ENCODE measurements around the gene MCTS1.
"Not testable (repeated sequence)": the region's sequence is repeated elsewhere in the genome, so short reads cannot be mapped to it uniquely, and the experiment has no call there.

Gene MCTS1, protein sequence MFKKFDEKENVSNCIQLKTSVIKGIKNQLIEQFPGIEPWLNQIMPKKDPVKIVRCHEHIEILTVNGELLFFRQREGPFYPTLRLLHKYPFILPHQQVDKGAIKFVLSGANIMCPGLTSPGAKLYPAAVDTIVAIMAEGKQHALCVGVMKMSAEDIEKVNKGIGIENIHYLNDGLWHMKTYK

DNA sequence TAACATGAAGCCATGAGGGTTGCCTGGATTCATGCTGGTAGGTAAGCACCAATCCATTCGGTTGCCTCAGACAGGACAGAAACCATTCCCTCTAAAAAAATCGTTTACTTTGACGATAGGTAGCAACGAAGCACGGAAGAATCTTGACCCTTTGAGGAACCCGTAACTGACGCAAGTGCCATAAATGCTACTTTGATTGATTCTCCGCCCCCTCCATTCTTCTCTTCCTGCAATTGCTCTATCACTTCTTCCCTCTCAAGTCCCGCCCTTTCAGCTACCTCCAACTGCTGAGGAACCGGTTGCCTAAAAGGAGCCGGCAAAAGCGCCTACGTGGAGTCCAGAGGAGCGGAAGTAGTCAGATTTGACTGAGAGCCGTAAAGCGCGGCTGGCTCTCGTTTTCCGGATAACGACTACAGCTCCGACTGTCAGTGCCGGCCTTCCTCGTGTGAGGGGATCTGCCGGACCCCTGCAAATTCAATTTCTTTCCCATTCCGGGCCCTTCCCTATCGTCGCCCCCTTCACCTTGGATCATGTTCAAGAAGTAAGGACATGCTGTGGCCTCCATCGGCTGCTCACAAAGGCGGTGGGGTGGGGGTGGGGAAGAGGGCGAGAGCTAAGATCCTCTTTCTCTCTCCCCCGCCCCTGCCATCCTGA, at the start of gene MCTS1:
Gene MCTS1 (plus strand): TSS at position 395 of the 654 bp plus-strand sequence. CDS start 136 bp downstream, at position 531.
- DNase-seq (ENCODE audit: insufficient read length, low spot score) = peak; percentile 50
- no peak for FAIRE-seq

DNA sequence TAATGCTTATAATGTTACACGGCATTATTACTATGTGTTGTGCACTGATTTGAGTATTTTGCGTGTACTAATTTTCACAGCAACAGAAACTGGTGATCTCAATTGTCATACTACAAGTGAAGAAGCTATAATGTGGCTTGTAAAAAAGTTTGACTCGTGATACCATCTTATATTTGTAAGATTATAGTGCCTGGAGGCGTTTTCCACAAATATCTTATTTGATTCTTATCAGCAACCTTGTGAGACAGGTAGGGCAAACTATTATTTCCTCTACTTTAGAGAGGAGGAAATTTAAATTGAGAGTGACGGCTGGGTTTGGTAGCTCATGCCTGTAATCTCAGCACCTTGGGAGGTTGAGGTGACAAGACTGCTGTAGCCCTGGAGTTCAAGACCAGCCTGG, 47.6 kb upstream of the MCTS1 start:
- no peak for DNase-seq (ENCODE audit: insufficient read length, low spot score)
- no peak for FAIRE-seq

DNA sequence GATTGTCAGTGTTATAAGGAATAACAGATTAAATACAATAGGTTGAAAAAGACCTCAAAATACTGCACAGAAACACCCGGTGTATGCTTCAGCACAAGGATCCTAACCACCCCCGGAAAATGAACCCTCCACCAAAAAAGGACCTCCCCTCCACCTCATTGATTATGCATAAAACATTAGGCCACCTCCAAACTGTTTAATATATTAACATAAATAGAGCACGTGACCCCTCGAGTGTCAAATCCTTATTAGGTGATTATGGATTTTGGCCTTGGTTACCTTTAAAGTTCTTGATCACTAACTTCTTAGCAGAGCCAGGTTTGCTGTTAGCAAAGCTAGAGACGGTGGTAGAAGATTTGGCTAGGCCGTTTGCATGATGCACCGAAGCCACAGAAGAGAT, 44.1 kb upstream of the MCTS1 start:
- FAIRE-seq (no peak), DNase-seq (ENCODE audit: insufficient read length, low spot score) (no peak)

DNA sequence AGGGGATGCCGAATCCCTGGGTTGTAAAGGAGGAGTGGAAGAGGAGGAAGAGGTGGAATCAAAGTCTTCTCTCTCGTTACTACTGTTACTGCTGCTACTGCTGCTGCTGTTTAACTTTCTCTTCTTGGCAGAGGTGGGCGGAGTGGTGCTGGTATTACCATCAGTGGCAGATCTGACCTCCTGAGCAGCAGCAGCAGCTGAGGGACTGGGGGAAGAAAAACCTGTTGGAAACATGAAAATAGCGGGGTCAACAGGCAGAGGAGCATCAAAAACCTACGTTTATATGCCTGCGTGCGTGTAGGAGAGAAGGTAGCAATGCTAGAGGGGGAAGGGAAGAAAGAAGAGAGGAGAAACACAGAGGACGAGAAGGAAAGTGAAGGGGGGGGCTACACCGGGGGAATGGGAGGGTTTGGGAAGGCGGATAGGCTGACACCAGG, 43.5 kb upstream of the MCTS1 start:
- no peak for DNase-seq (ENCODE audit: insufficient read length, low spot score)
- FAIRE-seq = no peak

DNA sequence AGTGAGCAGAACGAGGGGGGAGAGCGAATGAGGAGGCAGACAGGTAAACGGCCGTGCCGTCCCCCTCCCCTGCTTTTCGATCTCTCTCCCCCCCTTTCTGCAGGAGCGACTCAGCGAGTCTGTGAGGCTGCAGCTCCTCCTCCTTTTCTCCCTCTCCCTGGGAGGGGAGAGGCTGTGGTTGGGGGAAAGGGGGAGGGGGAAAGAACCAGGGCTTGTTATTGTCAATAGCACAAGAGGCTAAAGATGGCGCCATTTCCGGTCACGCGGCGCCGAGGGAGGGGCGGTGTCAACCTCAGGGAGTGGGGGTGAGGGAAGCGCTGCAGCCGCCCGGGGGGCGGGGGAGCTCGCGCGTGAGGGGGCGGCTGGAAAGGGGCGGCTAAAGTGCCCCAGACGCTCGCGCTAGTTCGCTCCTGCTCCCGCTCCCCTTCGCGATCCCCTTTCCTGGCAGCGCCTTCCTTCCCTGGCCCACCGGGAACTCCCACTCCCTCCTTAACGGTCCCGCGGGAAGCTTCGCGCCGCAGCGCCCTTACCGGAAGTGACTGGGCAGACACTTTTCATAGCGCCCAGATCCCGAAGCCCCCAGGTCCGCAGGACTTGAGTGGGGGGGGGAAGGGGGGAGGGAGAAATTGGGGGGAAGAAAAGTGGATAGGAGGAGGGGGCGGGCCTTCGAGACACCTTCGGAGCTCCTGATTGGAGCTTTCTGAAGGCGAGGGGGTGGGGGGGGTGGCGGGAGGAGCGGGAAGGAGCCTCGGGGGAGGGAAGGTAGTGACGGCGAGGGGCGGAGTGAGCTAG, 42.9 kb upstream of the MCTS1 start, which contains the start of gene CUL4B:
Gene CUL4B (minus strand): TSS at position 121 of the 792 bp plus-strand sequence. CDS start 324 bp downstream, outside the sequence.
- DNase-seq (ENCODE audit: insufficient read length, low spot score) (peak; percentile 42), FAIRE-seq (no peak)

DNA sequence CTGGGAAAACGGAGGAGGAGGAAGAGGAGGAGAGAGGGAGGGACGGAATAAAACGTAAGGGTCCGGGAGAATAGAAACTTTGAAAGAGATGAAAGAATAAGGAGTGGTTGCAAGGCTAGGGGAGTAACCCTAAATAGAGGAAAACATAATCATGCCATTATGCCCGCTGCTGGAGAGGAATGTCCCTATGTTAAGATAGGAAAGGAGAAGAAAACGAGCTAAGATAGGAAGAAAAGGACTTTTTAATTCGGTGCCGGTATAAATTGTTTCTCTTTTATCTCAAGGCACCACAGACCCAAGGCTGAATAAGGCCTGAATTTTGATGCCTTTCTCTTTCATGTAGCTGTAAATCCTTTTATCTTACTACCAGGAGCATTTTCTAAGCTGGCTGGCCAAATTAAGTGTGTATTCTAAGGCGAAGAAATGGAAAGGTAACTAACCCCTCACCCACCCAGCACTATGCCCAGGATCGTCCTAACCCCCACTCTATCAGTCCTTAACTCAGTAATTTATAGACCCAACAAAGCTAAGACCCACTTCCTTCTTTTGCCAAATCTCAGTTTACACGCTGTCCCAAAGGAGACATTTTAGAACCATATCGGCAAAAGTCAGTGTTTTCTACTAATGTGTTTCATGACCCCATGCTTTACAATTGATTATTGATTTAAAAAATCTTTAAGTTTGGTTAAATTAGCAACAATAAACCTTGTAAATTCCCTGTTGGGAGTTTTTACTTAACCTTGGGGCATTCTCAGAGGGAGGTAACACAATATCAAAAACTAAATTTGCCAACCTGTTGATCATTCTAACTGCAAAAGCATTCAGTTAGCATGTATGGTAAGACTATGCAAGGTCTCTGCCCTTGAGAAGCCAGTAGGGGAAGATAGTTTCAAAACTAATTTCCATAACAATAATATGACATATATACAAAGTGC, 42.0 kb upstream of the MCTS1 start:
- DNase-seq (ENCODE audit: insufficient read length, low spot score) = no peak
- no peak for FAIRE-seq

DNA sequence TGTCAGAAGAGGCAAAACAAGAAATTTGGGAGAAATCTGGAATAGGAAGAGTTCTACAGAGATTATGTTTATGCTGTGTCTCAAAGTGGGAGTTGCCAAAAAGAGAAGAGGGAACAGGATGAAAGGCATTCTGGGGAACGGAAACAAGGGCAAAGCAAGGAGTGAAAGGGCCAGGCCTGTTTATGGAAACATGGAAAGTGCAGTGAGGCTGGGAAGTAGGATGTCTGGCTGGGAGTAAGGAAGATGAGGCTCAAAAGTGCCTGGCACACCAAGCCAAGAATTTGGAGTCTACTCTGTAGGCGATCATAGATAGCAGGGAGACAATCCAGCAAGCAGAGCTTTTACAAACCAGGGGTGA, 41.4 kb upstream of the MCTS1 start:
- DNase-seq (ENCODE audit: insufficient read length, low spot score) (no peak), FAIRE-seq (no peak)

DNA sequence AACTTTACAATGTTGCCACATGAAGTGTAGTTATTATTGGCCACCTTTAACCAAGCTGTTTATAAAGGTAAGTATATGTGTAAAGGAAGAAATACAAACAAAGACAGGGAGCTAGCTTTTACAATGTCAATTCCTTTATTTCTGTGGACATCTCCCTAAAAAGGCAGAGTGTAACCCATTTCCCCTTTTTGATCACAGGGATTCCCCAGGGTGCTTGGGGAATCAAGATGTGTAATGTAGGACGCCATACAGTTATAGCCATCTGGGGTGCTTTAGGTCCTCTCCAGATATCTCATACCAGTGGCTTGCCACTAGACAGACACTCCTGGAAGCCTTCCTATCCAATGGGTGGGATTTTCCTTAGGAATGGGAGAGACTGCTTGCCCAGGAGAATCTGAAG, 39.0 kb upstream of the MCTS1 start:
- no peak for DNase-seq (ENCODE audit: insufficient read length, low spot score)
- FAIRE-seq = no peak

DNA sequence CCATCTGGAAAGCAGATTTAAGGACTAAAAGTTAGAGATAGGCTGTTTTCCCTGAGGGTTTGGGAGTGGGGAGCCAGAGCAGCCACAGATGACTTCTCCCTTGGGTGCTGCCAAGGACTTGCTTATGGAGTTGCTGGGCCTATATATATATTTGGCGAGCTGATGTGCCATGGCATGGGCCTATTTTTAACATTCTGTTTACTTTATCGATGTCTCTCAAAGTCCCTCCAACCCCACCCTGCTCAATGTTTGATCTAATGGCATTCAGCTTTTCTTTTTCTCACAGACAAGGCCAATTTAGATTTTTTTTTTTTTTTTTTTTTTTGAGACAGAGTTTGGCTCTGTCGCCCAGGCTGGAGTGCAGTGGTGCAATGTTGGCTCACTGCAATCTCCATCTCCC, 37.1 kb upstream of the MCTS1 start:
- DNase-seq (ENCODE audit: insufficient read length, low spot score) = no peak
- FAIRE-seq = no peak

DNA sequence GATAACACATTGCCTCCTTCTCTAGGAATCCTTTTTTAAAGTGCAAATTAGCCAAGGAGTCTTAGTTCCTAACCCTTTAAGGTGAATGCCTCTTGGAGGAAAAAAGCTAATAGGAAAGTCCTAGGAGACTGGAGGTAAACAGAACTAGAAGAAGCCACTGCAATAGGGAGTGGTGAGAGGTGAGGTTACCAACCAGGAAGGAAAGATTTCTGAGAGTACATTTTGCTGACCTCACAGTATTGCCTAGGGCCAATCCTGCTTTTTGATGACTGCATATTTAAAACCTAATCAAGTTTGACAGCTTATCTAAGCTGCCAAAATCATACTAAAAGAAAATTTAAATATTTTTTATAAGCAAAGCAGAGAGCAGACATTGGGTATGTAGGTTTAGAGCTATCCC, 35.9 kb upstream of the MCTS1 start:
- DNase-seq (ENCODE audit: insufficient read length, low spot score) = no peak
- no peak for FAIRE-seq

DNA sequence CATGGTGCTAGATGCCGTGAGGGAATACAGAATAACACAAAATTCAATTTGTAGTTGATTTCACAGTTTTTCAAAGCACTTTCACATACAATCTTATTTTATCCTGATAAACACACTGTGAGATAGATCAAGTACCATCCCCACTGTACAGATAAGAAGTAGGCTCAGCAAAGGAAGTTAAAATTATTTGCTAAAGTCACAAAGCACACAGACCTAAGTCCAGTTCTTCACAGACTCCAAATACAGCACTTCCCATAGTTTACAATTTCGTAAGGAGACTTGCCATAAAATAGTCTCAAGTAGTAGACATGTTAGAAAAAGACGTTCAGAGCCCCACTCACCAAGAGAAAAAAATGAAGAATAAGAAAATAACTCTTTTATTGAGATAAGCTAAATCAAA, 35.3 kb upstream of the MCTS1 start:
- no peak for FAIRE-seq
- no peak for DNase-seq (ENCODE audit: insufficient read length, low spot score)

DNA sequence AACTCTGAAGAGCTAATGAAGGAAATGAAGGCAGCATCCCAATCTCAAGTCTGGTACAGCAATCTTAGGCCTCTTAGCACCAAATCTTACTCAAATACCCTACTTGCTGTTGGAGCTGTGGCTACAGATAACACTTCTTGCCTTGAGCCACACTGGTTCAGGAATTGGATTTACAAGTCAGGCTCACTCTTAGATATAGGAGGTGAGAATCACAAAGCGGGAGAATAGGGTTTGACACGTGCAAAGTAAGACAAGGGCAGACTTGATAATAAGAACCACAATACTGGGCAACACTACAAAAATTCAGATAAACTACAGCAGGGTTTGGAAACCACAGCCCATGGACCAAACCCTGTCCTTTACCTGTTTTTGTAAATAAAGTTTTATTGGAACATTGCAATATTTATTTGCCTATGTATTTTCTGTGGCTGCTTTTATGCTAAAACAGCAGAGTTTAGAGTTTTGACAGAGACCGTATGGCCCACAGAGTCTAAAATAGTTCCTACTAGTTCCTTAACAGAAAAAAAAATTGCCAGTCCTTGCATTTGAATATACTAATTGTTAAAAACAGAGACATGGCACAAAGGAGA, 33.8 kb upstream of the MCTS1 start:
- no peak for DNase-seq (ENCODE audit: insufficient read length, low spot score)
- no peak for FAIRE-seq

DNA sequence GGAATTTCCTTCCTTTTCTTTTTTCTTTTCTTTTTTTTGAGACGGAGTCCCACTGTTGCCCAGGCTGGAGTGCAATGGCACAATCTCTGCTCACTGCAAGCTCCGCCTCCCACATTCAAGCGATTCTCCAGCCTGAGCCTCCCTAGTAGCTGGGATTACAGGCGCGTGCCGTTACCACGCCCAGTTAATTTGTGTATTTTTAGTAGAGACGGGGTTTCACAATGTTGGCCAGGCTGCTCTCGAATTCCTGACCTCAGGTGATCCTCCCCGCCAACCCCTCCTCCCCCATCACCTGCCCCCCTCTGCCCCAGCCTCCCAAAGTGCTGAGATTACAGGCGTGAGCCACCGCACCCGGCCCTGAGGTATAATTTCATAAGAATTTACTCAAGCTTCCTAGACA, 30.1 kb upstream of the MCTS1 start:
- FAIRE-seq; DNase-seq (ENCODE audit: insufficient read length, low spot score): not testable (repeated sequence)

DNA sequence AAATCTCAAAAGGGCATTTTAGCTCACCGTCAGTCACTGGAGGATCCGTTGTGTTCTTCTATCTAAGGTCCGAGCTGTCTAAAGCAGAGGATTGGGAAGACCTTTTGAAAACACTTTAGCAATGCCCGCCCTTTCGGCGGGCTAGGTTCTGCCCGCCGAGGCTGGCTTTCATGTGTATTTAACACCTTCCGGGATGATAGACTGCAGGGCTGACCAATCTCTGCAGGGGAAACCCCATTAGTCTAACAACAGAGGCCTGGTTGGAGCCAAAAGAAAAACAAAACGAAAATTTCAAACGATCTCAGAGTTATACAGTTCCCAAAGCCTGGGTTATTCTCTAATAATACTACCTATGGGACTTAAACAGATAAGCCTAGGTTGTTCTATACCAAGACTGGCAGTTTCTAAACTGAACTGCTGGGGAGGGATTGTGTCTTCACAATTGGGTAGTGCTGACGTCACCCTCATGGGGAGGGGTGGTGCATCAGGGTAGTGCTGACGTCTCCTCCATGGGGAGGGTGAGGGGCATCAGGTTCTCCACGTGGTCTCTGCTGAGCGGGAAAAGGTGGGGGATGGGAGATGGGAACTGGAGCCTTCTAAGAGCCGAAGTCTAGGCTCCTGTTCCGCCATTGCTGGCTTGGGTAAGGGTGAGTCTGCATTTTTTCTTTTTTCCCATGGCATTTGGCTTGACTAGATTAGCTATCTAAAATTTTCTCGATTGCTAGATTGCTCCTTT, 28.4 kb upstream of the MCTS1 start:
- DNase-seq (ENCODE audit: insufficient read length, low spot score) = no peak
- no peak for FAIRE-seq

DNA sequence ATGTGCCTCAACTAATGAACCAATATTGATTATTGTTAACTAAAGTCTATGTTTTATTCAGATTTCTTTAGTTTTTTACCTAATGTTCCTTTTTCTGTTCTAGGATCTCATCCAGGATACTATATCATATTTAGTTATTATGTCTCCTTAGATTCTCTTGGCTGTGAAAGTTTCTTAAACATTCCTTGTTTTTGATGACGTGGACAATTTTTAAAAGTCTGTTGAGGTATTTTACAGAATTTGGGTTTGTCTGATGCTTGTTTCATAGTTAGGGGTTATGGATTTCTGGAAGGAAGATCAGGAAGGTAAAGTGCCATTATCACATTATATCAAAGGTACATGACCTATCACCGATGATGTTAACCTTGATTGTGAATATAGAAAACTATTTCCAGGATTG, 18.2 kb upstream of the MCTS1 start:
- DNase-seq (ENCODE audit: insufficient read length, low spot score) (no peak), FAIRE-seq (no peak)

DNA sequence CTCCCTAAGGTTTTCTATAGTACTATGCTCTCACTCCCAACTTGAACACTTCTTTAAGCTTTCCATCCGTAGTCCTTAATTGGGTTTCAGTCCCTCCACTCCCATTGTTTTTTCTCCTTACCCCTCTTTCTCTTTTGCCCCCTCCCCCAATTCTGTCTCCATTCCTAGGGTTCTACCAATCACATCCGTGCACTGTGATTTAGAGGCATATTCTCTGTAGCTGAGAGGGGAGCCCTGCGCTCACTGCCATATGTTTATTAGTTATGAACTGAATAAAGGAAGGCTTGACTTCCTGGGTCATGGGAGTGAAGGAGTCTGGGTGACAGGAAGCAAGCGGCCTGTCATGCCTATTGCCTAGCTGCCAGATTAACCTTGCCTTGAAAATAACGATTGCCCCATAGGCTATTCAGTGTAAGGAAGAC, 471 bp downstream of the MCTS1 start:
- FAIRE-seq (no peak), DNase-seq (ENCODE audit: insufficient read length, low spot score) (peak; percentile 4)

DNA sequence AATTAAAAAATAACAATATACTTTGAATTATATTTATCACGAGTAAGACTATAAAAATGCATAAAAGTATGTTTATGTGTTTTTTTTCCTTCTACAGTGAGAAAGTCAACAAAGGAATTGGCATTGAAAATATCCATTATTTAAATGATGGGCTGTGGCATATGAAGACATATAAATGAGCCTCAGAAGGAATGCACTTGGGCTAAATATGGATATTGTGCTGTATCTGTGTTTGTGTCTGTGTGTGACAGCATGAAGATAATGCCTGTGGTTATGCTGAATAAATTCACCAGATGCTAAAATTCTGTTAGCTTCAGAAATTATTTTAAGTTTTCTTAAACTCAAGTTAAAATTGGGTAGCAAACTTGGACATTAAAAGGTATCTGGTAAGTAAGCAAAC, 8.2 kb downstream of the MCTS1 start:
- no peak for FAIRE-seq

DNA sequence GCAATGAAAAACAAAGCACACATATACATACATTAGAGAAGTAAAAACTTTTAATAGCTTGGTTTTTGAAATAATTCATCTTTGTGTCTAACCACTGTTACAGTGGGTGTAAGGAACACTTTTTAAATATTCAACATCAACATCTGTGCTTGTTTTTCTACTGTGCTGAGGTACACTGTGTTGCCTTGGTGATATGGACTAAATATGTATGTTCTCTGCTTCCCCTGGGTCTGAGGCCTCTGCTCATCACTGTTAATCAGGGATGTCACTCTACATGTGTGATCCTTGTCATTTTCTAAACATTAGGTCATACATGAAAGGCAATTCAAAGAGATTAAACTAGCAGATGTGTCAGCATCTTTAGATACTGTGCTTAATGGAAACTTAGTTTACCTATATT, 10.9 kb downstream of the MCTS1 start:
- DNase-seq (ENCODE audit: insufficient read length, low spot score) (no peak), FAIRE-seq (no peak)

More for the DNA sequence above, 8.2 kb downstream of the MCTS1 start:
- no peak for DNase-seq (ENCODE audit: insufficient read length, low spot score)

DNA sequence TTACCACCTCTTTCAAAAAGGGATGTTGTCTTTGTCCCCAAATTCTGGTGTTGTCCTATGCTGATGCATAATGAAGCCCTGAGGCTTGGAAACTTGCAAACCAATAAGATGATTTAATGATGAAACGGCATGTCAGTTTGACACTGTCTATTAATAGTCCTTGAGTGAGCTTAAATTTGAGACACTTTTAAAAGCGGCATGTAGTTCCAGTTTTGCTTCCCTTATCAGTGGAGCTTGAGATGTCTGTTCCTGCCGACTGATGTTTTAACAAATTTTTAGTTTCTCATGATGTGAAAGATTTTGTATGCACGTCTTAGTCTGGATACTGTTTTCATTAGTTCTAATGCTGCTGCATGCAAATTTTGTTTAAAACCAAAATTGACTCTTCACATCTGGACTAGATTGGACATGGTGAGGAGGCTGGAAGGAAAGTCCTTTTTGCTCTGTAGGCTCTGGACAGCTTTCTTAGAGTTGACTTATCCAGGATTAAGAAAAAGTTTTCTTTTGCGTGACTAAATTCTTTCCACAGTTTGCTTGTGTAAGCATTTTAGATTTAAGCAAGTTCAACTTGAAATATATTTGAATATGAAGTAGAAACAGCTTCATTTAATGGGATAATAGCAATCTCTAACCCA, 14.2 kb downstream of the MCTS1 start:
- DNase-seq (ENCODE audit: insufficient read length, low spot score) = no peak
- FAIRE-seq = no peak
